Small intestine (tissue), 7 donors: ENCODE measurements around the gene PRAMEF14. TPM values are rescaled to one million over a fixed set of nuclear protein-coding genes. Genes with fewer than 3 reads are reported as not detected.
"Not testable (repeated sequence)": the region's sequence is repeated elsewhere in the genome, so short reads cannot be mapped to it uniquely, and the experiment has no call there.

ENCODE experiments used
- DNase-seq, 2 donors: peaks; one replicate each; pipeline versions ENCODE4 v3.0.0 to v3.0.0-alpha.2; 2013
- FAIRE-seq: peaks from 2 replicates; lab custom pipeline; 2012; peaks lifted over from hg19 to GRCh38; lab: Jason Lieb, UNC
- H3K27ac ChIP-seq, 3 donors: one replicate each; pipeline ENCODE4 v1.5.1; 2013; ENCODE audit warnings: low read length in 2 of 3, mild to moderate bottlenecking in 2 of 3, control low read depth in 1 of 3, inconsistent platforms in 1 of 3, low read depth in 1 of 3, moderate library complexity in 1 of 3
- H3K27me3 ChIP-seq, 3 donors: one replicate each; pipeline ENCODE4 v1.6.1; 2013; ENCODE audit warnings: low read length in 3 of 3, inconsistent platforms in 1 of 3; ENCODE audit not compliant: control insufficient read depth in 3 of 3, insufficient read depth in 3 of 3
- H3K36me3 ChIP-seq, 3 donors: one replicate each; pipeline ENCODE4 v1.6.1; 2013; ENCODE audit warnings: low read length in 3 of 3, inconsistent platforms in 1 of 3, low read depth in 1 of 3, mild to moderate bottlenecking in 1 of 3, moderate library complexity in 1 of 3; ENCODE audit not compliant: control insufficient read depth in 3 of 3, insufficient read depth in 2 of 3
- H3K4me1 ChIP-seq, 3 donors: one replicate each; pipeline ENCODE4 v1.6.1; 2013; ENCODE audit warnings: low read length in 2 of 3, inconsistent platforms in 1 of 3, low read depth in 1 of 3, mild to moderate bottlenecking in 1 of 3, moderate library complexity in 1 of 3; ENCODE audit not compliant: control insufficient read depth in 3 of 3, insufficient read depth in 2 of 3
- H3K4me3 ChIP-seq, 3 donors: one replicate each; pipeline ENCODE4 v1.5.1; 2013; ENCODE audit warnings: low read length in 3 of 3, control low read depth in 1 of 3, inconsistent platforms in 1 of 3, low read depth in 1 of 3, mild to moderate bottlenecking in 1 of 3, moderate library complexity in 1 of 3
- H3K9me3 ChIP-seq, 2 donors: one replicate each; pipeline ENCODE4 v1.6.1; 2013; ENCODE audit warnings: low read depth in 1 of 2, low read length in 1 of 2; ENCODE audit not compliant: control insufficient read depth in 2 of 2, insufficient read depth in 1 of 2
- WGBS, 3 donors: extraction: QIAGEN DNeasy Blood & Tissue Kit; methylation state at CpG; one replicate each; pipeline ENCODE4 v1.1.7; 2013; 5-methylcytosine and 5-hydroxymethylcytosine counted together
- polyA plus RNA-seq, 4 donors: library from polyadenylated mRNA; stranded (reverse) in 3 of 4; unstranded in 1 of 4; fragments of 200-250 nt in 3 of 4; fragments of 120-200 nt in 1 of 4; gene quantifications; one replicate each; pipeline versions ENCODE4 v1.2.1 to v1.2.3, GENCODE V29; 2013
- donor health status: healthy with polysubstance abuse.
- donor health status: control.
- donor health status: control.
- donor health status: Bipolar disorder and iron deficiency.
- donor health status: healthy.

The PRAMEF14 gene
- polyA plus RNA-seq, 4 donors, result not detected

- H3K9me3 ChIP-seq, H3K36me3 ChIP-seq, FAIRE-seq, H3K27me3 ChIP-seq, H3K27ac ChIP-seq, H3K4me3 ChIP-seq, H3K4me1 ChIP-seq, DNase-seq: not testable (repeated sequence)
- WGBS, 3 donors, result 92 to 100% (median 98%) methylated on average over 3 to 12 of the region's 27 CpGs
Measured at GRCh38 chr1:13298699-13299098, 48.2 kb downstream of the PRAMEF14 start.

GRCh38 chr1:13297216-13297931 lies 49.6 kb downstream of the PRAMEF14 start:
- not testable (repeated sequence) for H3K36me3 ChIP-seq, H3K27me3 ChIP-seq, H3K4me1 ChIP-seq, H3K27ac ChIP-seq, H3K9me3 ChIP-seq, DNase-seq, FAIRE-seq, H3K4me3 ChIP-seq
- 90 to 100% (median 95%) methylated on average over 1 to 2 of the region's 5 CpGs for WGBS, 3 donors

Other genes with a start within 250 kb of the PRAMEF14 start
- gene HNRNPCL2, start 230.3 kb downstream of the PRAMEF14 start, polyA plus RNA-seq, result not detected
- gene PRAMEF26, start 191.1 kb downstream of the PRAMEF14 start, polyA plus RNA-seq, result not detected
- not detected for gene HNRNPCL4, start 181.5 kb downstream of the PRAMEF14 start, polyA plus RNA-seq
- not detected for gene PRAMEF9, start 175.3 kb downstream of the PRAMEF14 start, polyA plus RNA-seq
- not detected for gene PRAMEF13, start 145.7 kb downstream of the PRAMEF14 start, polyA plus RNA-seq
- not detected for gene PRAMEF18, start 121.0 kb downstream of the PRAMEF14 start, polyA plus RNA-seq
- not detected for gene PRAMEF5, start 92.9 kb downstream of the PRAMEF14 start, polyA plus RNA-seq
- gene PRAMEF8, start 62.0 kb downstream of the PRAMEF14 start, polyA plus RNA-seq, result not detected
- gene PRAMEF33, start 43.6 kb downstream of the PRAMEF14 start, polyA plus RNA-seq, result not detected
- gene PRAMEF15, start 31.6 kb downstream of the PRAMEF14 start, polyA plus RNA-seq, result not detected
- gene PRAMEF19, start 24.8 kb upstream of the PRAMEF14 start, polyA plus RNA-seq, result not detected
- not detected for gene PRAMEF17, start 42.5 kb upstream of the PRAMEF14 start, polyA plus RNA-seq
- not detected for gene PRAMEF20, start 63.3 kb upstream of the PRAMEF14 start, polyA plus RNA-seq
- under 1 TPM in 2 of 4 donors, not detected in 2; 0.09 to 0.37 TPM for gene LRRC38, start 166.9 kb upstream of the PRAMEF14 start, polyA plus RNA-seq
- 10 to 100 TPM in 1 of 4 donors, 1 to 10 TPM in 2, under 1 TPM in 1; 0.89 to 18.7 (median 3.5) TPM for gene PDPN, start 236.7 kb upstream of the PRAMEF14 start, polyA plus RNA-seq